ENCODE results near the gene CASTOR2.

- TF ChIP-seq POLR2A (IDR thresholded peaks at IDR 0.05; ENCODE audit: low read depth, low read length) (no peak), POLR2AphosphoS5 (IDR thresholded peaks at IDR 0.05; ENCODE audit: insufficient read depth, low read depth, low read length) (no peak), EZH2 (IDR thresholded peaks at IDR 0.05; ENCODE audit: borderline replicate concordance, low read depth, low read length, severe bottlenecking) (no peak), GATA2 (IDR thresholded peaks at IDR 0.05; ENCODE audit: insufficient read depth, insufficient read length, low read depth, low read length) (no peak)
- TF ChIP-seq, protein P1, sequence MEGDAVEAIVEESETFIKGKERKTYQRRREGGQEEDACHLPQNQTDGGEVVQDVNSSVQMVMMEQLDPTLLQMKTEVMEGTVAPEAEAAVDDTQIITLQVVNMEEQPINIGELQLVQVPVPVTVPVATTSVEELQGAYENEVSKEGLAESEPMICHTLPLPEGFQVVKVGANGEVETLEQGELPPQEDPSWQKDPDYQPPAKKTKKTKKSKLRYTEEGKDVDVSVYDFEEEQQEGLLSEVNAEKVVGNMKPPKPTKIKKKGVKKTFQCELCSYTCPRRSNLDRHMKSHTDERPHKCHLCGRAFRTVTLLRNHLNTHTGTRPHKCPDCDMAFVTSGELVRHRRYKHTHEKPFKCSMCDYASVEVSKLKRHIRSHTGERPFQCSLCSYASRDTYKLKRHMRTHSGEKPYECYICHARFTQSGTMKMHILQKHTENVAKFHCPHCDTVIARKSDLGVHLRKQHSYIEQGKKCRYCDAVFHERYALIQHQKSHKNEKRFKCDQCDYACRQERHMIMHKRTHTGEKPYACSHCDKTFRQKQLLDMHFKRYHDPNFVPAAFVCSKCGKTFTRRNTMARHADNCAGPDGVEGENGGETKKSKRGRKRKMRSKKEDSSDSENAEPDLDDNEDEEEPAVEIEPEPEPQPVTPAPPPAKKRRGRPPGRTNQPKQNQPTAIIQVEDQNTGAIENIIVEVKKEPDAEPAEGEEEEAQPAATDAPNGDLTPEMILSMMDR (IDR thresholded peaks at IDR 0.05; ENCODE audit: extremely low read depth in 1 of 2, insufficient read depth in 1 of 2, low read depth in 1 of 2, low read length in 2 of 2): no peak
- TF ChIP-seq, protein P2, sequence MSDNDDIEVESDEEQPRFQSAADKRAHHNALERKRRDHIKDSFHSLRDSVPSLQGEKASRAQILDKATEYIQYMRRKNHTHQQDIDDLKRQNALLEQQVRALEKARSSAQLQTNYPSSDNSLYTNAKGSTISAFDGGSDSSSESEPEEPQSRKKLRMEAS (IDR thresholded peaks at IDR 0.05; ENCODE audit: insufficient read depth, insufficient read length): no peak
Observed at GRCh38 chr7:75050501-75050900, 86.0 kb downstream of the CASTOR2 start.

Measured in endothelial cell of umbilical vein (primary cell).